Measurements from ENCODE around the gene BNIP2. TPM values are rescaled to one million over a fixed set of nuclear protein-coding genes. Genes with fewer than 3 reads are reported as not detected.

Gene BNIP2
- total and polyA plus RNA-seq, 4 donors = 17.4 to 73.6 (median 29.6) TPM

DNA sequence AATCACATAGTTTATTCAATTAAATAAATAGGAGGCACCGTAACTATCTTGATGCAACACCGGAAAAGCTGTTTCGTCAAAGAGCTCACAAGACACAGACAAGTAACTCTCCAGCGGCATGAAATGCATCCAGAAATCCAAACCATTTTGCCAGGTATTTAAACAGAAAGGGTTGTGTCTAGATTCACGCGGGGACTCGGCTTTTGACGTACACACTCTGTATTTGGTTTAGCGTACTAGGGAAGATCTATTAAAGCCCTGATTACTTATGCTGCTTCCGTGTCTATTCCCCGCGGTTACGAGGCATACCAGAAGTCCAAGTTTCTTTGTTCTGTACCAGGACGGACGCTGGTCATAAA lies 718 bp downstream of the BNIP2 start:
- H3K27ac ChIP-seq (ENCODE audit: low read depth in 1 of 2, low read length in 2 of 2) = peak overlapping the region; percentile 98 to 100
- peak overlapping the region; percentile 81 to 94 (median 90) for H3K4me3 ChIP-seq (ENCODE audit: low read depth in 1 of 3, low read length in 3 of 3)
- H3K9ac ChIP-seq (ENCODE audit: low read depth in 1 of 2, low read length in 2 of 2) = peak overlapping the region; percentile 92 to 97
- H3K36me3 ChIP-seq (ENCODE audit: control insufficient read depth in 4 of 4, insufficient read depth in 3 of 4, low read depth in 1 of 4, low read length in 3 of 4) = no peaks in the 10 kb centered on the region
- TF ChIP-seq EGR1 (IDR thresholded peaks at IDR 0.05; ENCODE audit: low read depth in 2 of 2) = no peak
- TF ChIP-seq TAF1 (conservative IDR thresholded peaks at IDR 0.05) = peak; percentile 75
- no peak for TF ChIP-seq FOXA1 (IDR thresholded peaks at IDR 0.05)
- TF ChIP-seq HNF4A (conservative IDR thresholded peaks at IDR 0.05) = peak in 1 of 2 donors; percentile 7
- TF ChIP-seq, protein P1, sequence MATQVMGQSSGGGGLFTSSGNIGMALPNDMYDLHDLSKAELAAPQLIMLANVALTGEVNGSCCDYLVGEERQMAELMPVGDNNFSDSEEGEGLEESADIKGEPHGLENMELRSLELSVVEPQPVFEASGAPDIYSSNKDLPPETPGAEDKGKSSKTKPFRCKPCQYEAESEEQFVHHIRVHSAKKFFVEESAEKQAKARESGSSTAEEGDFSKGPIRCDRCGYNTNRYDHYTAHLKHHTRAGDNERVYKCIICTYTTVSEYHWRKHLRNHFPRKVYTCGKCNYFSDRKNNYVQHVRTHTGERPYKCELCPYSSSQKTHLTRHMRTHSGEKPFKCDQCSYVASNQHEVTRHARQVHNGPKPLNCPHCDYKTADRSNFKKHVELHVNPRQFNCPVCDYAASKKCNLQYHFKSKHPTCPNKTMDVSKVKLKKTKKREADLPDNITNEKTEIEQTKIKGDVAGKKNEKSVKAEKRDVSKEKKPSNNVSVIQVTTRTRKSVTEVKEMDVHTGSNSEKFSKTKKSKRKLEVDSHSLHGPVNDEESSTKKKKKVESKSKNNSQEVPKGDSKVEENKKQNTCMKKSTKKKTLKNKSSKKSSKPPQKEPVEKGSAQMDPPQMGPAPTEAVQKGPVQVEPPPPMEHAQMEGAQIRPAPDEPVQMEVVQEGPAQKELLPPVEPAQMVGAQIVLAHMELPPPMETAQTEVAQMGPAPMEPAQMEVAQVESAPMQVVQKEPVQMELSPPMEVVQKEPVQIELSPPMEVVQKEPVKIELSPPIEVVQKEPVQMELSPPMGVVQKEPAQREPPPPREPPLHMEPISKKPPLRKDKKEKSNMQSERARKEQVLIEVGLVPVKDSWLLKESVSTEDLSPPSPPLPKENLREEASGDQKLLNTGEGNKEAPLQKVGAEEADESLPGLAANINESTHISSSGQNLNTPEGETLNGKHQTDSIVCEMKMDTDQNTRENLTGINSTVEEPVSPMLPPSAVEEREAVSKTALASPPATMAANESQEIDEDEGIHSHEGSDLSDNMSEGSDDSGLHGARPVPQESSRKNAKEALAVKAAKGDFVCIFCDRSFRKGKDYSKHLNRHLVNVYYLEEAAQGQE (IDR thresholded peaks at IDR 0.05) = peak; percentile 74
- peak in 1 of 2 donors; percentile 8 for TF ChIP-seq RAD21 (IDR thresholded peaks at IDR 0.05)
- TF ChIP-seq GABPA (IDR thresholded peaks at IDR 0.05 in 1 of 2, conservative IDR thresholded peaks at IDR 0.05 in 1 of 2) = peak in 1 of 2 donors; percentile 26
- TF ChIP-seq, protein P2, sequence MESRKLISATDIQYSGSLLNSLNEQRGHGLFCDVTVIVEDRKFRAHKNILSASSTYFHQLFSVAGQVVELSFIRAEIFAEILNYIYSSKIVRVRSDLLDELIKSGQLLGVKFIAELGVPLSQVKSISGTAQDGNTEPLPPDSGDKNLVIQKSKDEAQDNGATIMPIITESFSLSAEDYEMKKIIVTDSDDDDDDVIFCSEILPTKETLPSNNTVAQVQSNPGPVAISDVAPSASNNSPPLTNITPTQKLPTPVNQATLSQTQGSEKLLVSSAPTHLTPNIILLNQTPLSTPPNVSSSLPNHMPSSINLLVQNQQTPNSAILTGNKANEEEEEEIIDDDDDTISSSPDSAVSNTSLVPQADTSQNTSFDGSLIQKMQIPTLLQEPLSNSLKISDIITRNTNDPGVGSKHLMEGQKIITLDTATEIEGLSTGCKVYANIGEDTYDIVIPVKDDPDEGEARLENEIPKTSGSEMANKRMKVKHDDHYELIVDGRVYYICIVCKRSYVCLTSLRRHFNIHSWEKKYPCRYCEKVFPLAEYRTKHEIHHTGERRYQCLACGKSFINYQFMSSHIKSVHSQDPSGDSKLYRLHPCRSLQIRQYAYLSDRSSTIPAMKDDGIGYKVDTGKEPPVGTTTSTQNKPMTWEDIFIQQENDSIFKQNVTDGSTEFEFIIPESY (IDR thresholded peaks at IDR 0.05) = no peak
- no peaks in the 10 kb centered on the region for H3K9me3 ChIP-seq (ENCODE audit: control insufficient read depth in 4 of 4, low read length in 3 of 4)
- WGBS = under 1% methylated on average over 15 of the region's 15 CpGs
- no peaks in the 10 kb centered on the region for H3K27me3 ChIP-seq (ENCODE audit: control insufficient read depth in 4 of 4, insufficient read depth in 4 of 4, low read length in 3 of 4)
- no peak for DNase-seq (ENCODE audit: low spot score)
- peaks cover 12 to 47% (median 45%) of the 10 kb centered on the region in 4 donors for H3K4me1 ChIP-seq (ENCODE audit: control insufficient read depth in 4 of 4, insufficient read depth in 4 of 4, low read length in 3 of 4)

DNA sequence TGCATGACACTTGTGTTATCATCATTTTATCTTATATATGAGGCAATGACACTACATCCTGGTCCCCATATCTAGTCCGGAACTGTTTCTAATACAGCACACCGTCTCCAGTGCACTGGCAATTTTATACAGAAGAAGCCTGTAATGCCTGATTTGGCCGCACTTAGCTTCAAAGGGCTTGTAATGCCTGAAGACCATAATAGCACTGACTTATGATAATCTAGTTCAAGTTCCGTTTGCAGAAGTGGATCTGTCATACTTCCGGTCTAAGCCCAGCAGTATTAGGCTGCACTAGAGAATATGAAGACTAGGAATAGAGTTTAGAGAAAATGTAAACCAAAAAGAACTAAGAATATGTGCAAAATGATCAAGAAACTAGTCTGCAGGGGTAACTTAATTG lies 1.3 kb downstream of the BNIP2 start:
- peaks cover 12 to 47% (median 44%) of the 10 kb centered on the region in 4 donors for H3K4me1 ChIP-seq (ENCODE audit: control insufficient read depth in 4 of 4, insufficient read depth in 4 of 4, low read length in 3 of 4)
- H3K9me3 ChIP-seq (ENCODE audit: control insufficient read depth in 4 of 4, low read length in 3 of 4) = no peaks in the 10 kb centered on the region
- DNase-seq (ENCODE audit: low spot score) = no peak
- TF ChIP-seq JUND (IDR thresholded peaks at IDR 0.05) (no peak), GABPA (IDR thresholded peaks at IDR 0.05 in 1 of 2, conservative IDR thresholded peaks at IDR 0.05 in 1 of 2) (peak; percentile 21 to 51)
- peak overlapping the region; percentile 81 to 94 (median 90) for H3K4me3 ChIP-seq (ENCODE audit: low read depth in 1 of 3, low read length in 3 of 3)
- no peaks in the 10 kb centered on the region for H3K27me3 ChIP-seq (ENCODE audit: control insufficient read depth in 4 of 4, insufficient read depth in 4 of 4, low read length in 3 of 4)
- peak overlapping the region; percentile 98 to 100 for H3K27ac ChIP-seq (ENCODE audit: low read depth in 1 of 2, low read length in 2 of 2)
- H3K36me3 ChIP-seq (ENCODE audit: control insufficient read depth in 4 of 4, insufficient read depth in 3 of 4, low read depth in 1 of 4, low read length in 3 of 4) = no peaks in the 10 kb centered on the region
- WGBS = 16% methylated on average over 5 of the region's 5 CpGs
- peak overlapping the region; percentile 92 to 97 for H3K9ac ChIP-seq (ENCODE audit: low read depth in 1 of 2, low read length in 2 of 2)

DNA sequence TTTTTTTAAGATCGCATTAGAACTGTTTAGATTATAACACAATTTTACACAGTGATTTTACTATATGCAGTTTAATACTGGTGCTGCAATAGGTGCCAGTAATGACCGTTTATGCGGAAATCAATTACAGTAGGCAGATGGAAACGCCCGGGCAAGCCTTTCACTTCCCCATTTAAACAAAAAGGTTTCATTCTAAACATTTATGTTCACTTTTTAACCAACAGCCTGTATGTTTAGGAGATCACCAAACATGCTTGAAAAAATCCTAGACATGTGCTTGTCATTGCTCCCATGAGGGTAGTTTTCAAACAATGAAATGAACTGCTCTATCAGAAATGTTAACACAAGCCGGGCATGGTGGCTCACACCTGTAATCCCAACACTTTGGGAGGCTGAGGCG lies 2.7 kb downstream of the BNIP2 start:
- no peaks in the 10 kb centered on the region for H3K27me3 ChIP-seq (ENCODE audit: control insufficient read depth in 4 of 4, insufficient read depth in 4 of 4, low read length in 3 of 4)
- H3K4me3 ChIP-seq (ENCODE audit: low read depth in 1 of 3, low read length in 3 of 3) = no peak overlapping the region
- H3K9me3 ChIP-seq (ENCODE audit: control insufficient read depth in 4 of 4, low read length in 3 of 4) = no peaks in the 10 kb centered on the region
- no peak for DNase-seq (ENCODE audit: low spot score)
- WGBS = 62% methylated on average over 7 of the region's 7 CpGs
- peak overlapping the region; percentile 59 to 75 for H3K27ac ChIP-seq (ENCODE audit: low read depth in 1 of 2, low read length in 2 of 2)
- H3K36me3 ChIP-seq (ENCODE audit: control insufficient read depth in 4 of 4, insufficient read depth in 3 of 4, low read depth in 1 of 4, low read length in 3 of 4) = peaks cover 0 to 5% (median 2%) of the 10 kb centered on the region in 4 donors
- peak overlapping the region in 1 of 2 donors; percentile 21 for H3K9ac ChIP-seq (ENCODE audit: low read depth in 1 of 2, low read length in 2 of 2)
- peaks cover 12 to 47% (median 44%) of the 10 kb centered on the region in 4 donors for H3K4me1 ChIP-seq (ENCODE audit: control insufficient read depth in 4 of 4, insufficient read depth in 4 of 4, low read length in 3 of 4)
- no peak for TF ChIP-seq SP1 (IDR thresholded peaks at IDR 0.05)
- TF ChIP-seq, protein P3, sequence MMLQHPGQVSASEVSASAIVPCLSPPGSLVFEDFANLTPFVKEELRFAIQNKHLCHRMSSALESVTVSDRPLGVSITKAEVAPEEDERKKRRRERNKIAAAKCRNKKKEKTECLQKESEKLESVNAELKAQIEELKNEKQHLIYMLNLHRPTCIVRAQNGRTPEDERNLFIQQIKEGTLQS (IDR thresholded peaks at IDR 0.05) = no peak
- no peak for TF ChIP-seq RXRA (IDR thresholded peaks at IDR 0.05)
- TF ChIP-seq EGR1 (IDR thresholded peaks at IDR 0.05; ENCODE audit: low read depth in 2 of 2) = no peak
- no peak for TF ChIP-seq FOXA1 (IDR thresholded peaks at IDR 0.05)
- TF ChIP-seq HNF4A (conservative IDR thresholded peaks at IDR 0.05) = no peak
- no peak for TF ChIP-seq JUND (IDR thresholded peaks at IDR 0.05)
- no peak for TF ChIP-seq HNF4G (IDR thresholded peaks at IDR 0.05)
- no peak for TF ChIP-seq NR2F2 (IDR thresholded peaks at IDR 0.05)
- TF ChIP-seq, protein P1 (IDR thresholded peaks at IDR 0.05) = no peak
- TF ChIP-seq GABPA (IDR thresholded peaks at IDR 0.05 in 1 of 2, conservative IDR thresholded peaks at IDR 0.05 in 1 of 2) = no peak
- TF ChIP-seq, protein P4, sequence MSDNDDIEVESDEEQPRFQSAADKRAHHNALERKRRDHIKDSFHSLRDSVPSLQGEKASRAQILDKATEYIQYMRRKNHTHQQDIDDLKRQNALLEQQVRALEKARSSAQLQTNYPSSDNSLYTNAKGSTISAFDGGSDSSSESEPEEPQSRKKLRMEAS (IDR thresholded peaks at IDR 0.05) = no peak
- no peak for TF ChIP-seq FOXA2 (IDR thresholded peaks at IDR 0.05)

Measured in liver (tissue), 9 donors.